Peyer's patch (tissue), 4 donors: ENCODE measurements around the gene FAM184A.

ENCODE experiments used
- CTCF ChIP-seq, 6 experiments: fragments of 450-650 bp in 4 of 6; fragments of 200-600 bp in 2 of 6; sonication (generic) in 1 of 6; IDR thresholded peaks; one replicate each; pipeline ENCODE4 v1.5.1; 2017 to 2019; ENCODE audit warnings: antibody characterized with exemption in 6 of 6, mild to moderate bottlenecking in 3 of 6, moderate library complexity in 1 of 6
- POLR2A ChIP-seq, 2 donors: fragments of 450-650 bp; IDR thresholded peaks; one replicate each; pipeline ENCODE4 v1.5.1; 2017; ENCODE audit warnings: antibody characterized with exemption in 2 of 2, mild to moderate bottlenecking in 2 of 2, moderate library complexity in 2 of 2

- TF ChIP-seq CTCF (IDR thresholded peaks at IDR 0.05) (no peak), POLR2A (IDR thresholded peaks at IDR 0.05) (no peak)
Observed at GRCh38 chr6:119030759-119031158, 47.7 kb downstream of the FAM184A start.
